GM12878 (cell line): ENCODE measurements around the gene CSTB. TPM values are rescaled to one million over a fixed set of nuclear protein-coding genes. Genes with fewer than 3 reads are reported as not detected.
A peak's percentile ranks its signal among the peaks of the same experiment; 100 is the strongest.

ENCODE experiments used
- ATAC-seq: fragments of 200-7000 bp; cut with Tn5 transposase; 3 replicates; pipeline ENCODE4 v1.9.1; 2020; ENCODE audit warnings: mild to moderate bottlenecking, moderate library complexity
- BruUV-seq: library from RNA; stranded (reverse); fragments of 400-500 nt; replicated peaks from 2 replicates; lab custom pipeline; 2021; lab: Mats Ljungman, UMichigan
- CTCF ChIA-PET: fragments of 300-600 bp; sonication (Branson Sonifier 250); formaldehyde crosslinking; extraction: SDS; loops from one replicate; lab custom pipeline; 2021; ENCODE audit warnings: inconsistent platforms; lab: Yijun Ruan, JAX
- POLR2A ChIA-PET: fragments of 350-600 bp; formaldehyde crosslinking; extraction: SDS; loops from one replicate; lab custom pipeline; 2021; ENCODE audit warnings: inconsistent platforms; lab: Charles Lee
- RAD21 ChIA-PET: fragments of 300-600 bp; sonication (Branson Sonifier 250); formaldehyde crosslinking; loops from one replicate; lab custom pipeline; 2023; ENCODE audit warnings: antibody characterized with exemption; ENCODE audit not compliant: unreplicated experiment; lab: Charles Lee
- SMC1A ChIA-PET: fragments of 300-600 bp; sonication (Branson Sonifier 250); formaldehyde crosslinking; loops from one replicate; lab custom pipeline; 2023; ENCODE audit not compliant: unreplicated experiment, uncharacterized antibody; lab: Charles Lee
- DNase-seq: peaks from one replicate; pipeline ENCODE4 v3.0.0-alpha.2; 2011; ENCODE audit warnings: low read depth, low spot score
- FAIRE-seq: peaks from 3 replicates; lab custom pipeline; 2011; peaks lifted over from hg19 to GRCh38; lab: Jason Lieb, UNC
- H2AFZ ChIP-seq: 2 replicates; pipeline ENCODE4 v1.6.0; 2011; ENCODE audit warnings: low read depth, low read length, control low read depth; ENCODE audit not compliant: control insufficient read depth
- H3K27ac ChIP-seq: 2 replicates; pipeline ENCODE4 v1.5.1; 2011; ENCODE audit warnings: control low read depth; ENCODE audit not compliant: control insufficient read depth, insufficient read depth
- H3K27me3 ChIP-seq, 2 experiments: replicated peaks in 1 of 2; 2 replicates each; pipeline versions ENCODE4 v1.6.0 to v1.6.1; 2011; ENCODE audit warnings: low read length in 1 of 2; ENCODE audit not compliant: control insufficient read depth in 2 of 2, insufficient read depth in 2 of 2
- H3K36me3 ChIP-seq, 2 experiments: 2 replicates each; pipeline ENCODE4 v1.5.1; 2011; ENCODE audit warnings: low read length in 1 of 2; ENCODE audit not compliant: control insufficient read depth in 2 of 2, insufficient read depth in 2 of 2
- H3K4me1 ChIP-seq: 2 replicates; pipeline ENCODE4 v1.6.1; 2011; ENCODE audit warnings: mild to moderate bottlenecking, low read length, moderate library complexity, mixed read lengths; ENCODE audit not compliant: control insufficient read depth, insufficient read depth
- H3K4me2 ChIP-seq: 2 replicates; pipeline ENCODE4 v1.6.0; 2011; ENCODE audit warnings: control low read depth; ENCODE audit not compliant: control insufficient read depth, insufficient read depth
- H3K4me3 ChIP-seq: fragments of 200-600 bp; sonication (generic); 2 replicates; pipeline ENCODE4 v1.5.1; 2016
- H3K79me2 ChIP-seq: 2 replicates; pipeline ENCODE4 v1.6.0; 2011; ENCODE audit warnings: low read length; ENCODE audit not compliant: control insufficient read depth, insufficient read depth
- H3K9ac ChIP-seq: 2 replicates; pipeline ENCODE4 v1.8.0; 2011; ENCODE audit warnings: low read length, control low read depth, mixed read lengths; ENCODE audit not compliant: control insufficient read depth, insufficient read depth
- H3K9me3 ChIP-seq: replicated peaks from 3 replicates; pipeline ENCODE4 v1.5.1; 2011; ENCODE audit warnings: mild to moderate bottlenecking, low read length; ENCODE audit not compliant: control insufficient read depth, insufficient read depth
- H4K20me1 ChIP-seq: 2 replicates; pipeline ENCODE4 v1.6.0; 2011; ENCODE audit not compliant: control insufficient read depth, insufficient read depth
- BMI1 ChIP-seq: fragments of 450-650 bp; IDR thresholded peaks from 2 replicates; pipeline ENCODE4 v1.6.1; 2016; ENCODE audit warnings: mild to moderate bottlenecking, moderate library complexity, borderline replicate concordance
- EP300 ChIP-seq, 2 experiments: fragments of 150-350 bp in 1 of 2; IDR thresholded peaks; 2 replicates each; pipeline ENCODE4 v1.6.1; 2011 to 2012; ENCODE audit warnings: low read depth in 2 of 2, low read length in 2 of 2, borderline replicate concordance in 1 of 2, improper control_type of control experiment in 1 of 2, inconsistent platforms in 1 of 2; ENCODE audit not compliant: control insufficient read depth in 1 of 2
- ETV6 ChIP-seq, 2 experiments: fragments of 450-650 bp in 1 of 2; IDR thresholded peaks in 1 of 2; conservative IDR thresholded peaks in 1 of 2; 2 replicates each; pipeline ENCODE4 v1.6.1; 2014; ENCODE audit warnings: antibody characterized with exemption in 1 of 2, borderline replicate concordance in 1 of 2, low read depth in 1 of 2, mild to moderate bottlenecking in 1 of 2, moderate library complexity in 1 of 2
- HCFC1 ChIP-seq: fragments of 150-350 bp; IDR thresholded peaks from 2 replicates; pipeline ENCODE4 v1.6.1; 2014; ENCODE audit warnings: low read length
- LARP7 ChIP-seq: fragments of 450-650 bp; IDR thresholded peaks from 2 replicates; pipeline ENCODE4 v1.6.1; 2017; ENCODE audit warnings: mild to moderate bottlenecking
- NBN ChIP-seq: fragments of 450-650 bp; IDR thresholded peaks from 2 replicates; pipeline ENCODE4 v1.6.1; 2016
- SIX5 ChIP-seq: IDR thresholded peaks from 2 replicates; pipeline ENCODE4 v1.6.1; 2011; ENCODE audit warnings: mild to moderate bottlenecking, low read depth, low read length, moderate library complexity; ENCODE audit not compliant: severe bottlenecking
- SRF ChIP-seq, 2 experiments: IDR thresholded peaks; 2 replicates each; pipeline ENCODE4 v1.6.1; 2011; ENCODE audit warnings: low read depth in 2 of 2, low read length in 2 of 2, mild to moderate bottlenecking in 1 of 2, moderate library complexity in 1 of 2
- USF2 ChIP-seq: IDR thresholded peaks from 2 replicates; pipeline ENCODE4 v1.6.1; 2011; ENCODE audit warnings: low read depth, low read length, improper control_type of control experiment, borderline replicate concordance
- ZZZ3 ChIP-seq: IDR thresholded peaks from 2 replicates; pipeline ENCODE4 v1.6.1; 2011; ENCODE audit warnings: low read depth; ENCODE audit not compliant: control insufficient read depth, insufficient read length
- WGBS: methylation state at CpG from one replicate; pipeline ENCODE4 v1.1.6; 2016; ENCODE audit warnings: low lambda C conversion rate; ENCODE audit not compliant: insufficient replicate concordance, insufficient coverage; ENCODE audit errors: missing lambda C conversion rate; 5-methylcytosine and 5-hydroxymethylcytosine counted together
- in situ Hi-C: fragments of 300-500 bp; cut with MboI; formaldehyde crosslinking; loops from 9 replicates; pipeline ENCODE4 v1.14.3; 2018; ENCODE audit warnings: mixed read lengths
- intact Hi-C: fragments of 100-400 bp; cut with micrococcal nuclease; formaldehyde crosslinking; loops from one replicate; pipeline ENCODE4 v1.14.2; 2022; ENCODE audit not compliant: unreplicated experiment
- polyA plus RNA-seq, 11 experiments: library from polyadenylated mRNA; depleted of rRNA in 4 of 11; unstranded in 6 of 11; stranded (reverse) in 5 of 11; fragments of >200 nt; fragmentation: Nextera tagmentation in 4 of 11; fragmentation: Illumina TruSeq in 1 of 11; extraction: Ambion mirVana in 4 of 11; extraction: Trizol in 1 of 11; gene quantifications; 1 replicate in 1 of 11; 2 replicates in 10 of 11; pipeline versions ENCODE4 v1.2.1 to v1.2.3, GENCODE V29; 2011 to 2016; ENCODE audit warnings: inconsistent platforms in 2 of 11, missing spikeins in 2 of 11, low read depth in 1 of 11
- total RNA-seq, 4 experiments: library from RNA; depleted of rRNA in 3 of 4; stranded (reverse); fragments of >200 nt in 3 of 4; fragmentation: Illumina TruSeq in 1 of 4; extraction: Trizol in 1 of 4; gene quantifications; 2 replicates each; pipeline versions ENCODE4 v1.2.1 to v1.2.3, GENCODE V29; 2013 to 2021

CSTB gene
- total and polyA plus RNA-seq, 10 of the 15 experiments (the other 5 are each of a cell fraction or from before 2014, with no cell fraction given), result 12.5 to 82.7 (median 41.9) TPM

- TF ChIP-seq LARP7 (no peak), BMI1 (no peak)
These were observed 42.6 kb upstream of the CSTB start (continued) for GRCh38 chr21:43818685-43819084.

DNA sequence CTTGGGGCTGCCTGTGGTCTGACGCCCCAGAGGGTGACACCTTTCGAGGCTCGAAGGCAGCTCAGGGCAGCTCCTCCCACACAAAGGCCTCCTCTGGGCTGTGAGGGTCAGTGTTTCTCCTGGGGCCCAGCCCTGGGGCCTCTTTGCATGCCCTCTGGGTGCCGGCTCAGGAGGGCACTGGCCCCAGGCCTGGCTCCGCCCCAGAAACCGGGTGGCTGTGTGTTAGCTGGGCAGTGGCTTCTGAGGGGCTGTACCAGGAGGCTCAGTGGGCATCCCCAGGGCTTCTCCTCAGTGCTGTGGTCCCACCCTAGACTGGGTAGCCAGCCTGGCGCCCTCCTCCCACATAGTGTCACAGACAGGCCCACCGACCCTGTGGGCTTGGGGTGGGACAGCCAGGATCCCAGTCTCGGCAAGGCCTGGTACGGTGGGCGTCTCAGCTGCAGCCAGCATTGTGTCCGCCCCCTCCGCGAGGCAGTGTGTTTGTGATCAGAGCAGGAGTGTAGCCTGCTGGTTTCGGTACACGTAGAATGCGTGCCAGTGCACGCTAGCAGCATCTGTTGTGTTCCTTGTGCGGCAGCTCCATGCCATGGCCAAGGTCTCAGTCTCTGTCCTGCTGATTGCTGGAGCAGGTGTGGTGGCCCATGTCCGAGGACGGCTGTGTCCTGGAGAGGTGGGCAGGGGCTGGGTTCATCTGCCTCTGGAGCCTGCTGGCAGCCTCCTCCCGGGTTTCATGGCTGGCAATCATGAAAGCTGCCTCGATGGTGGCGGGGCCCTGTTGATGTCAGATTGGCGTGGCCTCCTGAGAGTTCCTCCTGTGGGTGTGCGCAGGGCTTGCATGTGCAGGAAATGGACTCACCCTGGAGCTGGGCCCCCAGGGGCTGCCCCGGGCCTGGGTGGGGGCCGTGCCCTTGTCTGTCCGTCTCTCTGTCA is 41.3 kb upstream of the CSTB start:
- Histone ChIP-seq H3K27me3 (no peaks in the 10 kb centered on the region), H3K79me2 (no peaks in the 10 kb centered on the region), H2AFZ (no peak overlapping the region), H3K27ac (no peak overlapping the region), H3K9ac (no peak overlapping the region), H3K9me3 (no peaks in the 10 kb centered on the region; the same call in 2 of the 3 replicates), H4K20me1 (no peaks in the 10 kb centered on the region), H3K4me1 (peaks cover 6% of the 10 kb centered on the region), H3K36me3 (no peaks in the 10 kb centered on the region)
- ATAC-seq (peak; percentile 30), DNase-seq (no peak)
- ChIA-PET RAD21 (interaction anchor here (0.5 to 2.5 kb wide), 7 partner anchors 11 to 545 kb away, joined by 3 to 15 read pairs (median 4); no protein-coding TSS in a partner anchor), POLR2A (interaction anchor here (0.6 to 1.9 kb wide), 6 partner anchors 8 to 119 kb away, joined by 3 to 8 read pairs (median 4); no protein-coding TSS in a partner anchor)
- in situ Hi-C loops (no loop called here), intact Hi-C loops (no loop called here)
- no TSS peak for BruUV-seq
- WGBS, result 60% methylated on average over 29 of the region's 29 CpGs
- no peak for TF ChIP-seq NBN
- TF ChIP-seq ETV6 (conservative IDR thresholded peaks at IDR 0.05 in 1 of 2, IDR thresholded peaks at IDR 0.05 in 1 of 2; ENCODE audit: borderline replicate concordance in 1 of 2, low read depth in 1 of 2), result no peak
- no peak for TF ChIP-seq USF2
- no peak for TF ChIP-seq SRF (IDR thresholded peaks at IDR 0.05; ENCODE audit: low read depth in 2 of 2, low read length in 2 of 2)
- no peak for TF ChIP-seq EP300 (IDR thresholded peaks at IDR 0.05; ENCODE audit: borderline replicate concordance in 1 of 2, control insufficient read depth in 1 of 2, low read depth in 2 of 2, low read length in 2 of 2)
- TF ChIP-seq ZZZ3, result no peak
- TF ChIP-seq SIX5, result no peak
- TF ChIP-seq HCFC1, result no peak
- TF ChIP-seq, all 136 proteins: peak for 0
- FAIRE-seq, result no peak
- H3K4me2 ChIP-seq, result no peak overlapping the region
- ChIA-PET SMC1A (interaction anchor here (0.6 to 1.8 kb wide), 6 partner anchors 113 to 1064 kb away, joined by 3 to 4 read pairs (median 4); no protein-coding TSS in a partner anchor), CTCF (interaction anchor here (0.6 to 3.4 kb wide), 8 partner anchors 20 to 175 kb away, joined by 3 to 16 read pairs (median 4); no protein-coding TSS in a partner anchor)
- no peak overlapping the region for H3K4me3 ChIP-seq
